Measurements from ENCODE around the gene FBXO42.

DNA sequence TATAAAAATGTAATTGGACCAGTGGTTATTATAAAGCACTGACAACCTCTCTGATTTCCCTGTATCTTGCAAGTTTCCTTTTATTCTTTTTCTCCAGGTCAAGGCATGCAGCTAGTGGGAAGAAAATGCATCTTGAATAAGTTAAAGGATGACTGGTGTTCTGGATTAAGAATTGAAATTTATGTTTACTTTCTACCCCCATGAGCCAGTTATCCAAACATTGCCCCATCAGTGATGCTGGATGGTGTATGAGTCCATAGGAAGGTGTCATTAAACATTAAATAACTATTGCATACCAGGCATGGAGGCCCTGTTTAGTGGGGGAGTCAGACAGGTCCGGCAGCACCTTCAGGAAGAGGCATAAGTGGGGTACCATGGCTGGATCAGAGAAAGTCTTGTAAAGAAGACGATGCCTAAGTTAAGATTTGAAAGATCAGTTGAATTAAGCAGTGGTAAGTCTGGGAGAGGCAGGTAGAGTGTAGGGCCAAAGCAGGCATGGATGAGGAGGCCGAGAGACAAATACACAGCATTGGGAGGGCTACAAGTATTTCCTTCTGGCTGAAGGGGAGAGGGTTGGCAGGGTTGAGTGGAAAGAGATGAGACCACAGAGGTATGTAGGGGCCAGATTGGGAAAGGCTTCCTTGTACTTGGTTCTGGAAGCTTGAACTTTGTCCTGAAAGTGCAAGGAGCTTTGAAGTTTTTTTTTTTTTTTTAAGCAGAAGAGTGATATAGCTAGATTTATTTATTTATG, 20.4 kb upstream of the FBXO42 start:
- TF ChIP-seq, protein P1, sequence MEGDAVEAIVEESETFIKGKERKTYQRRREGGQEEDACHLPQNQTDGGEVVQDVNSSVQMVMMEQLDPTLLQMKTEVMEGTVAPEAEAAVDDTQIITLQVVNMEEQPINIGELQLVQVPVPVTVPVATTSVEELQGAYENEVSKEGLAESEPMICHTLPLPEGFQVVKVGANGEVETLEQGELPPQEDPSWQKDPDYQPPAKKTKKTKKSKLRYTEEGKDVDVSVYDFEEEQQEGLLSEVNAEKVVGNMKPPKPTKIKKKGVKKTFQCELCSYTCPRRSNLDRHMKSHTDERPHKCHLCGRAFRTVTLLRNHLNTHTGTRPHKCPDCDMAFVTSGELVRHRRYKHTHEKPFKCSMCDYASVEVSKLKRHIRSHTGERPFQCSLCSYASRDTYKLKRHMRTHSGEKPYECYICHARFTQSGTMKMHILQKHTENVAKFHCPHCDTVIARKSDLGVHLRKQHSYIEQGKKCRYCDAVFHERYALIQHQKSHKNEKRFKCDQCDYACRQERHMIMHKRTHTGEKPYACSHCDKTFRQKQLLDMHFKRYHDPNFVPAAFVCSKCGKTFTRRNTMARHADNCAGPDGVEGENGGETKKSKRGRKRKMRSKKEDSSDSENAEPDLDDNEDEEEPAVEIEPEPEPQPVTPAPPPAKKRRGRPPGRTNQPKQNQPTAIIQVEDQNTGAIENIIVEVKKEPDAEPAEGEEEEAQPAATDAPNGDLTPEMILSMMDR (IDR thresholded peaks at IDR 0.05; ENCODE audit: insufficient read depth, low read depth, low read length), result no peak
- no peak for TF ChIP-seq EZH2 (IDR thresholded peaks at IDR 0.05; ENCODE audit: insufficient read depth, low read length)

All from astrocyte (in vitro differentiated cells and primary cell).